Chondrocyte (in vitro differentiated cells): ENCODE data around the gene GYG2. TPM values are rescaled to one million over a fixed set of nuclear protein-coding genes. Genes with fewer than 3 reads are reported as not detected.

ENCODE experiments used
- DNase-seq: peaks from one replicate; pipeline ENCODE4 v3.0.0; 2021; ENCODE audit warnings: mixed read lengths, low spot score
- H3K27ac Mint-ChIP-seq: one replicate; pipeline ENCODE4 v1.8.0; 2021; ENCODE audit warnings: mild to moderate bottlenecking, moderate library complexity, mixed read lengths; ENCODE audit not compliant: unreplicated experiment
- H3K27me3 Mint-ChIP-seq: 2 replicates; pipeline ENCODE4 v1.8.0; 2021; ENCODE audit warnings: low read depth, mixed read lengths
- H3K36me3 Mint-ChIP-seq: 2 replicates; pipeline ENCODE4 v1.8.0; 2021; ENCODE audit warnings: low read depth, mixed read lengths
- H3K4me1 Mint-ChIP-seq: 2 replicates; pipeline ENCODE4 v1.8.0; 2021; ENCODE audit warnings: low read depth, mild to moderate bottlenecking, mixed read lengths
- H3K4me3 Mint-ChIP-seq: one replicate; pipeline ENCODE4 v1.8.0; 2021; ENCODE audit warnings: mild to moderate bottlenecking, moderate library complexity, mixed read lengths; ENCODE audit not compliant: unreplicated experiment
- H3K9me3 Mint-ChIP-seq: 2 replicates; pipeline ENCODE4 v1.8.0; 2021; ENCODE audit warnings: low read depth, mixed read lengths
- total RNA-seq: library from RNA; stranded (reverse); gene quantifications from 3 replicates; pipeline ENCODE4 v1.2.1, GENCODE V29; 2021
- TF ChIP-seq, protein P1 (sequence below): fragments of 200-600 bp; sonication (generic); IDR thresholded peaks from 2 replicates; pipeline ENCODE4 v1.5.0; 2021; ENCODE audit warnings: antibody characterized with exemption, mild to moderate bottlenecking, moderate library complexity

GYG2 gene
- total RNA-seq, 1 donor from 2014 or later = 12.1 TPM

DNA sequence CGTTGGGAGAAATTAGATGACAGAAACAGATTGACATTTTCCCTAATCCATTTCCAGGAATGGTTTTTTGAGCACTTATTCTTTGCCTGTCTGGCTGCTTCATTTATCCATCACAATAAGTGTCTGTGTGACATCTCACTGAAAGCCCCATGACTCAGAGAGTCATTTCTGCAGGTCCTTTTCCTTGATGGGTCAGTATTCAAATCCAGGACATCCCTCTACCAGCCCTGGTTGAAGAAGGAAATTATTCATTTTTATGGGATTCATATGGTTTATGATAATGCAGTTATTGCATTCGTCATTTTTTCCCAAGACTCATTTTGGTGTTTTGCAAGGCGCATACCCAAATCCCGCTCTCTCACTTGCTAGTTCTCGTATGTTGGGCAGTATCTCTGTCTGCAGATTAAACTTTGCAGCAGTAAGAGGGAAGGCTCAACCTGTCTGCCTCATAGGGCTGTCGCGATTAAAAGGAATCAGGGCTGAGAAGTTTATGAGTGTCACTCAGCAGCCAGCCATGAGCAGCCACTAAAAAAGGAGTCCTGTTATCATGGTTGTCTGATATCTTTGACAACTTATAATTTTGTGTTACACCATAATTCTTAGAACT lies 44.0 kb downstream of the GYG2 start:
- no peak for DNase-seq
- H3K27ac Mint-ChIP-seq = no peak overlapping the region
- peaks cover 6% of the 10 kb centered on the region for H3K36me3 Mint-ChIP-seq
- no peaks in the 10 kb centered on the region for H3K27me3 Mint-ChIP-seq
- H3K9me3 Mint-ChIP-seq = peaks cover 12% of the 10 kb centered on the region
- no peak overlapping the region for H3K4me3 Mint-ChIP-seq
- TF ChIP-seq, protein P1, sequence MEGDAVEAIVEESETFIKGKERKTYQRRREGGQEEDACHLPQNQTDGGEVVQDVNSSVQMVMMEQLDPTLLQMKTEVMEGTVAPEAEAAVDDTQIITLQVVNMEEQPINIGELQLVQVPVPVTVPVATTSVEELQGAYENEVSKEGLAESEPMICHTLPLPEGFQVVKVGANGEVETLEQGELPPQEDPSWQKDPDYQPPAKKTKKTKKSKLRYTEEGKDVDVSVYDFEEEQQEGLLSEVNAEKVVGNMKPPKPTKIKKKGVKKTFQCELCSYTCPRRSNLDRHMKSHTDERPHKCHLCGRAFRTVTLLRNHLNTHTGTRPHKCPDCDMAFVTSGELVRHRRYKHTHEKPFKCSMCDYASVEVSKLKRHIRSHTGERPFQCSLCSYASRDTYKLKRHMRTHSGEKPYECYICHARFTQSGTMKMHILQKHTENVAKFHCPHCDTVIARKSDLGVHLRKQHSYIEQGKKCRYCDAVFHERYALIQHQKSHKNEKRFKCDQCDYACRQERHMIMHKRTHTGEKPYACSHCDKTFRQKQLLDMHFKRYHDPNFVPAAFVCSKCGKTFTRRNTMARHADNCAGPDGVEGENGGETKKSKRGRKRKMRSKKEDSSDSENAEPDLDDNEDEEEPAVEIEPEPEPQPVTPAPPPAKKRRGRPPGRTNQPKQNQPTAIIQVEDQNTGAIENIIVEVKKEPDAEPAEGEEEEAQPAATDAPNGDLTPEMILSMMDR = no peak
- H3K4me1 Mint-ChIP-seq = no peaks in the 10 kb centered on the region

DNA sequence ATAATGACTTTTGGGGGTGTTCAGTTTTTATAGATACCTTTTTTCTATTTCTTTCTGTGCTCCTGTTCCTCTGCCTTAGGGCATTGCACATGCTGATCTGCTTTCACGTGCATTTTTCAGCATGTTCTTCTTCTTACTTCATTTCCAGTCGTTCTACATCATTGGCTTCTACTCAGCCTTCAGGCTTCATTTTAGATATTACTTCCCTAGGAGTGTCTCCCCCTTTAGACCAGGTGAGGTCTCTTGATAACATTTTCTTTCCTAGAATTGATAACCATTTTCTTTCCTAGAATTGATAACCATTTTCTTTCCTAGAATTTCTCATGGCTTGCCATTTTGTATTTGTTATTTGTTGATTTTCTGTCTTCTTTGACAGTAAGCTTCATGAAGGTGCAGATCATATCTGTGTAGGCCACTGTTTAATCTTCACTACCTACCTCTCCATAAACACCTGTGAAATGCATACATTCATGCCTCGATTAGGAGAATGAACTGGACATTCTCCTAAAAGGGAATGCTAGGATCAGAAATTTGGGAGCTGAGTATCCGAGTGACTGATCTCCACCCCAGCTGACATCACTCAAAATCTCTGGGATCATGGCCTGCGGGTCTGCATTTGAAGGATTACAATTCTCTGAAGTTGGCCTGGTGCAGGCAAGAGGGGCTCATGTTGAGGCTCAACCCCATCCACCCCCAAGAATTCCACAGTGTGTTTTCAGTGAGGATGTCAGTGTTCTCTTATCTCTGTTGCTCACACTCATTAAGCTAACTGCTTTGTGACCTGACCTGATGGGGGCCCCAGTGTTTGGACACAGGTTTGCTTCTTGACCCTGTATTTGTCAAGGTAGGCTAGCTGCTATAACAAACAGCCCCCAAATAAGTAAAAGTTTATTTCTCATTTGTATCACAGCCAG lies 45.7 kb downstream of the GYG2 start:
- Mint-ChIP-seq H3K9me3 (peaks cover 12% of the 10 kb centered on the region), H3K27me3 (no peaks in the 10 kb centered on the region), H3K4me3 (no peak overlapping the region), H3K36me3 (peaks cover 6% of the 10 kb centered on the region), H3K4me1 (no peaks in the 10 kb centered on the region), H3K27ac (no peak overlapping the region)
- no peak for DNase-seq
- TF ChIP-seq, protein P1 = no peak

DNA sequence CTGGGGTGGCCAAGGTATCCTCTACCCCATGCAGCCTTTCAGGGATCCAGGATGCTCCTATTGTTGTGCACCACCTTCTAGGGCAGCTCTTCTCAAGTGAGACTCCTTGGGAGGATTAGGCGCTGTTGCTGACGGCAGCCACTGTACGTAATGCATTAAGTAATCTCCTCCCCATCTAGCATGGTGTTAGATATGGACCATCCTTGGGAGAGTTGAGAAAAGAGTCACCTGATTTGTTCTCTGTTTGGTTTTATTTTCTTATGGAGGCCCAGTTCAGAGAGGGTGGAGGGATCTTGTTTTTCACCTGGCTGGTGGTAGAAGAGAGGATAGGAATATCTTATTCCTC lies 46.4 kb downstream of the GYG2 start:
- TF ChIP-seq, protein P1 = no peak
- H3K36me3 Mint-ChIP-seq = peaks cover 6% of the 10 kb centered on the region
- no peaks in the 10 kb centered on the region for H3K27me3 Mint-ChIP-seq
- no peaks in the 10 kb centered on the region for H3K4me1 Mint-ChIP-seq
- no peak overlapping the region for H3K4me3 Mint-ChIP-seq
- DNase-seq = no peak
- no peak overlapping the region for H3K27ac Mint-ChIP-seq
- H3K9me3 Mint-ChIP-seq = peaks cover 12% of the 10 kb centered on the region

DNA sequence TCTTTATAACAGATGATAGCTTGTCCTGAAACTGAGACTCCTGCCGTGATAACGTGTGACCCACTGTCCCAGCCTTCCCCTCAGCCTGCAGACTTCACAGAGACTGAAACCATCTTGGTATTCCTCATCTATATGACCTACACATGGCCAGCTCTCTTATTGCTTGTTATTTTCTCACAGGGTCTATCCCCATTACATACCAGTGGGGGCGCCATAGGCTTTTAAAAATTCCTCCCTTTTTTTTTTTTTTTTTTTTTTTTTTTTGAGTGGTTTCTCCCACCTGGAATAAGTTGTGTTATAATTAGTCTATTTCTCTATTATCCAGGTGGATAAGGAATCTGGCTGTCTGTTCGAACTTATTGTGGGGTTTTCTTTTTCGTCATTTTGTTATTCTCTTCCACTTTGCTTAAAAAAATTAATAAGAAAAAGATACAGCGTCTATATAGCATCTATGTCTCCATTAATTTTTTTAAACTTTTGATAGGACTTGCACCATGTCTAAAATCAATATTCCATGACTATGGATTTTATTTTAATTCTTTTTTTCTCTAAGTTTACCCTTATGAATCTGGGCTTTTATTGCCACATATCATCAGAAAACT lies 47.2 kb downstream of the GYG2 start:
- no peak for DNase-seq
- H3K4me3 Mint-ChIP-seq = no peak overlapping the region

DNA sequence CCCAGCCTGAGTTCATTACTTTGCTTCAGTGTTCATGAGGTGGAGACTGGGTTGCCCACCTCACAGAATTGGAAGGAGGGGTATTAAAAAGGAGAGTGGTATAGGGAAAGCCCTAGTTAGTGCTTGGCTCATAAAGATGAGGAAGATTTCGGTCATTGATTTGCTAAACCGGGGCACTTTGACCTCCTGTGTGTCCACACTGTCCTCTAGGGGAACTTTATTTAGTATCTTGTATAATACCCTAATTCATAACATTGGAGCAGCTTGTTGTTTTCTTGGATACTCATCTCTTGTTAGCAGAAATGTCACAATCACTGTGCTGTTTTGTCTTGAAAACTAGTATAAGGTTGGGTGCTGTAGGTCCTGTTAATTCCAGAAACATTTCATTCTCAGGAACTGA lies 49.8 kb downstream of the GYG2 start:
- TF ChIP-seq, protein P1 = no peak
- no peak for DNase-seq
- Mint-ChIP-seq H3K4me3 (no peak overlapping the region), H3K9me3 (peaks cover 7% of the 10 kb centered on the region), H3K36me3 (peaks cover 6% of the 10 kb centered on the region), H3K27me3 (no peaks in the 10 kb centered on the region), H3K27ac (no peak overlapping the region), H3K4me1 (no peaks in the 10 kb centered on the region)

More for the DNA sequence above, 47.2 kb downstream of the GYG2 start:
- H3K27ac Mint-ChIP-seq = no peak overlapping the region
- TF ChIP-seq, protein P1 = peak; percentile 74
- peaks cover 6% of the 10 kb centered on the region for H3K36me3 Mint-ChIP-seq
- H3K27me3 Mint-ChIP-seq = no peaks in the 10 kb centered on the region
- H3K9me3 Mint-ChIP-seq = peaks cover 7% of the 10 kb centered on the region
- no peaks in the 10 kb centered on the region for H3K4me1 Mint-ChIP-seq
